RWPE1 (cell line): ENCODE data around the gene CIDEB.

ENCODE experiments used
- CTCF ChIA-PET: fragments of 350-600 bp; sonication (Branson Sonifier 250); formaldehyde crosslinking; extraction: SDS; loops from one replicate; lab custom pipeline; 2021; lab: Yijun Ruan, JAX
- POLR2A ChIA-PET: fragments of 400-600 bp; formaldehyde crosslinking; extraction: SDS; loops from one replicate; lab custom pipeline; 2020; ENCODE audit warnings: antibody characterized with exemption; ENCODE audit not compliant: low non-redundant PET; lab: Yijun Ruan, JAX
- DNase-seq: peaks from one replicate; pipeline ENCODE4 v3.0.0; 2012; ENCODE audit warnings: low spot score
- H3K27ac ChIP-seq: fragments of 450-650 bp; 2 replicates; pipeline ENCODE4 v1.5.1; 2017
- TF ChIP-seq, protein P1 (sequence below): fragments of 450-650 bp; conservative IDR thresholded peaks from 2 replicates; pipeline ENCODE4 v1.5.1; 2017; ENCODE audit warnings: low read depth, mild to moderate bottlenecking

CIDEB gene

DNA sequence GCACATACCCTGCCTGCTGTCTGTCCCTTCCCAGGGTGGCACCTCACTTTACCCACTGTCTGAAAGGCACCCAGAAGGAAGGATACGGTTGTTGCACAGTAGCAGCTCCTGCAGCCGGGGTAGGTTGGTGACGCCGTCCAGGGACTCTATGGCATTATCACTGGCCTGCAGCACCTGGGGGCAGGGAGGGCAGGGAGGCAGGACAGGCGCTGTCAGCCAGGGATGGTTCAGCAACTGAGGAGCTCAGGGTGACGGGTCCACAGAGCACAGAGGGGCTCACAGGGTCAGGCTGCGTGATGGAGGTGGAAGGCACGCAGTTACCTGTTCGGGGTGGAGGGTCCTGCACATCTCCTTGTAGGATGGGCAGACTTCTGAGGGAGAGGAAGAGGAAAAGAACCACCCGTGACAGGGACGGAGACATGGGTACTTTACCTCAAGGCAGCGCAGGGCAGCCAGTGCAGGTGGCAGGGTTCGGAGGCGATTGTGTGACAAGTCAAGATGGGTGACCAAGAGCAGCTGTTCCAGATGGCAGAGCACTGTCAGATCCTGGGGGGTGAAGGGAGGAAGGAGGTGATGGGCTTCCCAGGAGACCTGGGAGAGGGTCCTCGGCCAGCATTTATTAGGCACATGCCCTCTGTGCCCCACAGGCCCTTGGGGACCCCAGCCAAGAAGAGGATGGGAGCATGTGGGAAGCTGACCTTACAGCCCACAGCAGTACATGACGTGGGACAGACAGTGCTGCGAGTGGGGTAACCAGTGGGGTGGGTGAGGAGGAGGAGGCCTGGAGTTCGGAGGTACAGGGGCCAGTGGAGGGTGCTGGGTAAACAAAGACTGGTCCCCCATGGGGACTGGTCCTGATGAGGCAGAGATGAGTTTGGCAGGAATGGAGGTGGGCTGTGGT lies 41.2 kb downstream of the CIDEB start:
- no peak for DNase-seq
- ChIA-PET CTCF (interaction anchor here (0.6 kb wide), 1 partner anchor 31 kb away, joined by 3 read pairs; no protein-coding TSS in a partner anchor), POLR2A (no interaction called here)

DNA sequence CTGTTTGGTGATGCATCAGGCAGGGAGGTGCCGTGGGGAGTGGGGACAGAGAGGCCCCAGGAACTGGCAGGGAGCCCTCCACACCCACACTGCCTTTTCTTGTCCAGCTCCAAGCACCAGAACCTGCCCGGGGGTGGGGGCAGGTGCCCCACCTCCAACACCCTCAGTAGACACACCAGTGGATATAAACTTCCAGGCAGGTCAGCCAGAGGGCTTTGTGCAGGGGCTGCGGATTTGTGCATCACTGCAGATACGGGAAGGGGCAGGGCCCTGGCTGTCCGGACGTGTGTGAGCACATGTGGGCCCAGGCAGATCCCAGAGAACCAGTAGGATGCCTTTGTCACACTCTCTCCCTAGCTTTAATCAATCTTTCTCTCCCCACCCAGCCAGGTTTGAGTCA lies 43.5 kb downstream of the CIDEB start:
- peak overlapping the region; percentile 96 for H3K27ac ChIP-seq
- DNase-seq, result peak; percentile 65
- POLR2A ChIA-PET, result interaction anchor here (0.7 to 1.1 kb wide), 2 partner anchors 22 to 35 kb away, joined by 3 read pairs; partner anchors contain the start of genes DHRS1, NOP9 and TINF2
- CTCF ChIA-PET, result interaction anchor here (0.5 to 2.4 kb wide), 4 partner anchors 22 to 148 kb away, joined by 3 to 11 read pairs (median 3); partner anchors contain the start of genes LTB4R and TINF2
- TF ChIP-seq, protein P1, sequence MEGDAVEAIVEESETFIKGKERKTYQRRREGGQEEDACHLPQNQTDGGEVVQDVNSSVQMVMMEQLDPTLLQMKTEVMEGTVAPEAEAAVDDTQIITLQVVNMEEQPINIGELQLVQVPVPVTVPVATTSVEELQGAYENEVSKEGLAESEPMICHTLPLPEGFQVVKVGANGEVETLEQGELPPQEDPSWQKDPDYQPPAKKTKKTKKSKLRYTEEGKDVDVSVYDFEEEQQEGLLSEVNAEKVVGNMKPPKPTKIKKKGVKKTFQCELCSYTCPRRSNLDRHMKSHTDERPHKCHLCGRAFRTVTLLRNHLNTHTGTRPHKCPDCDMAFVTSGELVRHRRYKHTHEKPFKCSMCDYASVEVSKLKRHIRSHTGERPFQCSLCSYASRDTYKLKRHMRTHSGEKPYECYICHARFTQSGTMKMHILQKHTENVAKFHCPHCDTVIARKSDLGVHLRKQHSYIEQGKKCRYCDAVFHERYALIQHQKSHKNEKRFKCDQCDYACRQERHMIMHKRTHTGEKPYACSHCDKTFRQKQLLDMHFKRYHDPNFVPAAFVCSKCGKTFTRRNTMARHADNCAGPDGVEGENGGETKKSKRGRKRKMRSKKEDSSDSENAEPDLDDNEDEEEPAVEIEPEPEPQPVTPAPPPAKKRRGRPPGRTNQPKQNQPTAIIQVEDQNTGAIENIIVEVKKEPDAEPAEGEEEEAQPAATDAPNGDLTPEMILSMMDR, result no peak

More for the DNA sequence above, 41.2 kb downstream of the CIDEB start:
- TF ChIP-seq, protein P1, result no peak
- peak overlapping the region; percentile 96 for H3K27ac ChIP-seq

- CTCF ChIA-PET, result interaction anchor here (0.5 to 2.4 kb wide), 4 partner anchors 21 to 148 kb away, joined by 3 to 11 read pairs (median 3); partner anchors contain the start of genes LTB4R and TINF2
- TF ChIP-seq, protein P1, result no peak
- peak overlapping the region; percentile 96 for H3K27ac ChIP-seq
- POLR2A ChIA-PET, result interaction anchor here (0.7 to 1.1 kb wide), 2 partner anchors 21 to 35 kb away, joined by 3 read pairs; partner anchors contain the start of genes DHRS1, NOP9 and TINF2
- peak; percentile 56 for DNase-seq
Measured at GRCh38 chr14:24263848-24264247, 43.9 kb downstream of the CIDEB start.

DNA sequence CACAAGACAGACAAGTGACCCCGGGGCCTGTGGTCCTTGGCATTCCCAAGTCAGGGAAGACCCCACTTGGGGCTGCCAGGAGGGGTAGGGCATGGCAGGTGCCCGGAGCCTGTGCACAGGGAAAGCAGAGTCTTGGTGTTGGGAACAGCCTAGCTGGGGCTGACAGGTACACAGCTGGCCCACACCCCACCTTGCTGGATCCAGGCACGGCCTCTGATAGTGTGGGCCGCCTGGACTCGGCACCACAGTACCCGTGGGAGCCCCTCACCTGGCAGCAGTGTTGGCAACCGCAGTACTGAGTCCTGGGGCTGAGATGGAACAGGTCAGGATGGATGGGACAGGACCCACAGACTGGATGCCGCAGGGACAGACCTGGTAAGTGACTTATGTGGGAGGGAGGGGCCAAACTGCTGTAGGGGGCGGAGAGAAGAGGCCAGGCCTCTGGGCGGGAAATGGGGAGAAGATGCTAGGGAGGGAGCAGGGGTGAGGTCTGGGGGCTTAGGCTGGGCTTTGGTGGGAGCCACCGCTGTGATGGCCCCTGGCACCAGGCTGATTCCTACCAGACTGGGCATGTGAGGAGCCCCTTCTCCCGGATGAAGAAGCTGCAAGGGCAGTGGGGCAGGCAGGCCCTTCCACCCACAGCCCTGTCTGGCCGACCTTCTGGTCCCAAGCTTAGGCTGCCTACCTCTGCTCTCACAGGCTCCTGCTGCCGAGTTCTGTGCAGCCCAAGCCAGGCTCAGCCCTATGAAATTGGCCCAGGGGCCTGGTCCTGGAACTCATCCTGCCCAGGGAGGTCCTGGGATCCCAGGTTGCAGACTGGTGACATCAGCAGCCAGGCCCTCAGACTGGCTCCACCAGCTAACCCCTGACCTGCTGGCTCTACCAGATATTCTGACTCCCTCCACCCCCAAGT lies 44.7 kb downstream of the CIDEB start, which contains the start of gene TGM1:
TGM1 (minus strand) TSS at position 357 of the 913 bp plus-strand sequence. CDS start 825 bp downstream, outside the sequence.
- ChIA-PET POLR2A (interaction anchor here (0.8 to 1.1 kb wide), 2 partner anchors 21 kb away, joined by 3 read pairs; partner anchors contain the start of gene TINF2), CTCF (interaction anchor here (0.6 to 2.4 kb wide), 4 partner anchors 20 to 129 kb away, joined by 3 to 11 read pairs (median 4); partner anchors contain the start of genes LTB4R and TINF2)
- peak; percentile 30 for DNase-seq
- TF ChIP-seq, protein P1, result no peak
- peak within 1 kb of the TSS; percentile 96 for H3K27ac ChIP-seq

DNA sequence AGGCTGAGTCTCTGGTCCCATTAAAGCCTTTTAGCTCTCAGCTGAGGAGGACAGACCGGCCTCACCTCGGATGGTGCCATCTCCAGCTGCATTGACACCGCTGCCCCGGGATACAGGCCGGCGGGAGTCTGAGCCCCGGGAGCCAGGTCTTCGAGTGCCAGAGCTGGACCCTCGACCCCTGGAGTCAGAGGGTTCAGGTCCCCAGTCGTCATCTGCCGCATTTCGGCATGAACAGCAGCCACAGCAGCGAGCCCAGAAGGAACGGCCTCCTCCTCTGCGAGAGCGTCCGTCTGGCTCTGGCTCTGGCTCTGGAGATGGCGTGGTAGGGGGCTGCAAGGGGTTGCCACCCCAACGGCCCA lies 45.8 kb downstream of the CIDEB start:
- TF ChIP-seq, protein P1, result no peak
- POLR2A ChIA-PET, result interaction anchor here (1.8 kb wide), 1 partner anchor 19 kb away, joined by 5 read pairs; the partner anchor contains the start of gene TINF2

More for the DNA sequence above, 45.8 kb downstream of the CIDEB start:
- no peak for DNase-seq
- CTCF ChIA-PET, result no interaction called here
- peak overlapping the region; percentile 96 for H3K27ac ChIP-seq
